Kidney epithelial cell (primary cell): Measurements from ENCODE around the gene ROS1. TPM values are rescaled to one million over a fixed set of nuclear protein-coding genes. Genes with fewer than 3 reads are reported as not detected.

Source experiments
- DNase-seq: peaks from one replicate; pipeline ENCODE4 v3.0.0-alpha.2; 2010; ENCODE audit warnings: low read depth
- H3K27me3 ChIP-seq: 2 replicates; pipeline ENCODE4 v1.6.0; 2011; ENCODE audit warnings: low read length; ENCODE audit not compliant: control insufficient read depth, insufficient read depth
- H3K36me3 ChIP-seq: 2 replicates; pipeline ENCODE4 v1.5.1; 2011; ENCODE audit warnings: low read length; ENCODE audit not compliant: control insufficient read depth, insufficient read depth
- H3K4me3 ChIP-seq: 2 replicates; pipeline ENCODE4 v1.5.1; 2011; ENCODE audit warnings: low read depth, mild to moderate bottlenecking, control low read depth, low read length
- total RNA-seq: library from RNA; depleted of rRNA; stranded (reverse); fragments of >200 nt; gene quantifications from 2 replicates; pipeline ENCODE4 v1.2.3, GENCODE V29; 2015
- TF ChIP-seq, protein P1 (sequence below): IDR thresholded peaks from 2 replicates; pipeline ENCODE4 v1.5.1; 2011; ENCODE audit warnings: mild to moderate bottlenecking, moderate library complexity, low read length, control low read depth, inconsistent platforms; ENCODE audit not compliant: insufficient read depth, poor library complexity, severe bottlenecking

The ROS1 gene
- total RNA-seq, 1 donor from 2014 or later = 0.04 TPM

- H3K36me3 ChIP-seq = no peaks in the 10 kb centered on the region
- no peak overlapping the region for H3K4me3 ChIP-seq
- no peak for DNase-seq
- TF ChIP-seq, protein P1, sequence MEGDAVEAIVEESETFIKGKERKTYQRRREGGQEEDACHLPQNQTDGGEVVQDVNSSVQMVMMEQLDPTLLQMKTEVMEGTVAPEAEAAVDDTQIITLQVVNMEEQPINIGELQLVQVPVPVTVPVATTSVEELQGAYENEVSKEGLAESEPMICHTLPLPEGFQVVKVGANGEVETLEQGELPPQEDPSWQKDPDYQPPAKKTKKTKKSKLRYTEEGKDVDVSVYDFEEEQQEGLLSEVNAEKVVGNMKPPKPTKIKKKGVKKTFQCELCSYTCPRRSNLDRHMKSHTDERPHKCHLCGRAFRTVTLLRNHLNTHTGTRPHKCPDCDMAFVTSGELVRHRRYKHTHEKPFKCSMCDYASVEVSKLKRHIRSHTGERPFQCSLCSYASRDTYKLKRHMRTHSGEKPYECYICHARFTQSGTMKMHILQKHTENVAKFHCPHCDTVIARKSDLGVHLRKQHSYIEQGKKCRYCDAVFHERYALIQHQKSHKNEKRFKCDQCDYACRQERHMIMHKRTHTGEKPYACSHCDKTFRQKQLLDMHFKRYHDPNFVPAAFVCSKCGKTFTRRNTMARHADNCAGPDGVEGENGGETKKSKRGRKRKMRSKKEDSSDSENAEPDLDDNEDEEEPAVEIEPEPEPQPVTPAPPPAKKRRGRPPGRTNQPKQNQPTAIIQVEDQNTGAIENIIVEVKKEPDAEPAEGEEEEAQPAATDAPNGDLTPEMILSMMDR = peak; percentile 64
- no peaks in the 10 kb centered on the region for H3K27me3 ChIP-seq
Observed at GRCh38 chr6:117352466-117353081, 73.2 kb downstream of the ROS1 start.

GRCh38 chr6:117351521-117351920 is 74.2 kb downstream of the ROS1 start:
- Histone ChIP-seq H3K4me3 (no peak overlapping the region), H3K36me3 (no peaks in the 10 kb centered on the region), H3K27me3 (no peaks in the 10 kb centered on the region)
- TF ChIP-seq, protein P1 = no peak
- no peak for DNase-seq

DNA sequence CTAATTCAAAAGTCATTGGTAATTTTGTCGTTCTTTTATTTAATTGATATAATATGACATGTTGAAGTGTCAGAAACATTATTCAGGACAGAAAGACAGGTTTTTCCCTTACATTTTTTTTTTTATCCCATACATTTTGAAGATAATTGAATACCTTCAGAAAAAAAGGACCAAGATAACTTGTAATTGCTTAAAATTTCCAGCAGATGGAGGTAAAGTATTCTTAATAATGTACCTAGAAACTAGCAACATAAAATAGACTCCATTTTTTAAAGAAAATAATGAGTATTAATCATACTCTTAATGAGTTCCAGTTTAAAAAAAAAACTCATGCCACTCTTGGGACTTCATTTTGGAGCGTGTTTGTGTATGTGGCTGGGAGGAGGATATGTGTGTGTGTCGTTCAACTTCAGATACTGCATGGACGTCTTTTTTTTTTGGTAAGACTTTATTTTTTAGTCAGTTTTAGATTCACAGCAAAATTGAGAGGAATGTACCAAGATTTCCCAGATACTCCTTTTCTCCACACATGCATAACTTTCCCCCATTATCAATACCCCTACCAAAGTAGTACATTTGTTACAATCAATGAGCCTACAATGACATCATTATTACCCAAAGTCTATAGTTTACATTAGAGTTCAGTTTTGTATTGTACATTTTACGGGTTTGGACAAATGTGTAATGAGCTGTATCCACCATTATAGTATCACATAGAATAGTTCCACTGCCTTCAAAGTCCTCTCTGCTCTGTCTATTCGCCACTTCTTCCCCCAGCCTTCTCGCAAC is 79.4 kb downstream of the ROS1 start:
- H3K27me3 ChIP-seq = no peaks in the 10 kb centered on the region
- no peaks in the 10 kb centered on the region for H3K36me3 ChIP-seq
- TF ChIP-seq, protein P1 = peak; percentile 22
- DNase-seq = no peak
- H3K4me3 ChIP-seq = no peak overlapping the region

- Histone ChIP-seq H3K36me3 (no peaks in the 10 kb centered on the region), H3K4me3 (no peak overlapping the region), H3K27me3 (no peaks in the 10 kb centered on the region)
- DNase-seq = no peak
- TF ChIP-seq, protein P1 = no peak
Observed at GRCh38 chr6:117345292-117345610, 80.5 kb downstream of the ROS1 start.

DNA sequence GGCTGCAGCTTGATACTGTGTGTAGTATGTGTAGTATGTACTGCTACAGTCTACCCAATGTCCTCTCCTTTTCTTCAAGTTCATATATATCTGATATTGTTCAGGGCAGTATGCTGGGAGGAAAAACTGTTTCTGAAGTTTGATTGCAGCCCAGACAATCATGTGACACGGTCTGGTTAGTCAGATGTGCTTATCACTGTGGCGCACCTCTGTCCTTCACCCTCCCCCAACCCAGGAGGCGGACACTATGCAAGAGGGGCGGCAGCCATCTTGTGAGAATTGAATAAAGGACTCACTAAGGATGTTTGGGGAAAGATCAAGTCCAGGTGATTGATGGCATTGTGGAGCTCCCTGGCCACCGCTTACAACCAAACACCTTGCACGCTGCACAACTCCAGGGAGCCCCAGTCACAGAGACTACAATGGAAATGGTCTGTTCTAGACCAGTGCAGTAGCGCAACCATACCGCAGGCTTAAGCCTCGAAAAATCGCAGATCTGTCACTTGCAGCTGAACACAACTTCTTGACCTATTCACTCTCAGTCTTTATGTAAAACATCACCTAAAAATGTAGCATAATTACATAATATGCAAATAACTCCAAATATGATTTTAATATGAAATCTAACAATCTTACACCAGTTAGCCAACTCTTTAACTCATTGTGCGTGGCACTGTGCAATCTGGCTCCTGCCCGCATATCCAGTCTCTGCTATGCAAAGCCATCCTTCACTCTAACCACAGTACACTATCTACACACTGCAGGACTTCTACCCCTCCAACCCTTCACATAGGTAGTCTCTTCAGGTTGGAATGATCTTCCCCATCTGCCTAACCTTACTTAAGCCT is 81.1 kb downstream of the ROS1 start:
- no peak overlapping the region for H3K4me3 ChIP-seq
- no peaks in the 10 kb centered on the region for H3K36me3 ChIP-seq
- H3K27me3 ChIP-seq = no peaks in the 10 kb centered on the region
- no peak for DNase-seq
- TF ChIP-seq, protein P1 = no peak
